Measurements from ENCODE around the gene PGAP6. TPM values are rescaled to one million over a fixed set of nuclear protein-coding genes. Genes with fewer than 3 reads are reported as not detected.
A peak's percentile ranks its signal among the peaks of the same experiment; 100 is the strongest.

The PGAP6 gene
- total and polyA plus RNA-seq, 9 of the 15 experiments (the other 6 are each of a cell fraction or from before 2014, with no cell fraction given), result 0.45 to 50.2 (median 39.3) TPM

- TF ChIP-seq TGIF2 (CRISPR knock-in tag; IDR thresholded peaks at IDR 0.05) (no peak), CBX1 (IDR thresholded peaks at IDR 0.05; ENCODE audit: low read depth) (no peak), NFYB (IDR thresholded peaks at IDR 0.05; ENCODE audit: extremely low read depth, insufficient read length) (peak; percentile 13), ZFPM2 (CRISPR knock-in tag; IDR thresholded peaks at IDR 0.05) (no peak), HNRNPL (IDR thresholded peaks at IDR 0.05; ENCODE audit: low read depth, low read length) (0 out of 2 replicates have a peak, but pooled peaks have one; percentile 59), ZNF561 (CRISPR knock-in tag; conservative IDR thresholded peaks at IDR 0.05) (no peak), PTTG1 (tag; IDR thresholded peaks at IDR 0.05; ENCODE audit: low read depth) (no peak), PHB2 (IDR thresholded peaks at IDR 0.05; ENCODE audit: low read depth) (no peak), ARID3A (IDR thresholded peaks at IDR 0.05; ENCODE audit: borderline replicate concordance, low read depth, low read length) (no peak), HMG20A (CRISPR knock-in tag; conservative IDR thresholded peaks at IDR 0.05) (no peak)
Observed at GRCh38 chr16:361341-361871, 20.4 kb downstream of the PGAP6 start (continued).

All from K562 (cell line).